A549 treated with dexamethasone at 1 μM for 4 hours (cell line): ENCODE results near the gene RPS10. TPM values are rescaled to one million over a fixed set of nuclear protein-coding genes. Genes with fewer than 3 reads are reported as not detected.

ENCODE experiments used
- total RNA-seq: library from RNA; stranded (reverse); fragments of 200-300 nt; extraction: Qiagen RNA extraction; gene quantifications from 5 replicates; pipeline ENCODE4 v1.2.3, GENCODE V29; 2022

RPS10 gene
- 1,739 to 2,114 TPM (median 1,842 TPM) in 5 replicates for total RNA-seq

DNA sequence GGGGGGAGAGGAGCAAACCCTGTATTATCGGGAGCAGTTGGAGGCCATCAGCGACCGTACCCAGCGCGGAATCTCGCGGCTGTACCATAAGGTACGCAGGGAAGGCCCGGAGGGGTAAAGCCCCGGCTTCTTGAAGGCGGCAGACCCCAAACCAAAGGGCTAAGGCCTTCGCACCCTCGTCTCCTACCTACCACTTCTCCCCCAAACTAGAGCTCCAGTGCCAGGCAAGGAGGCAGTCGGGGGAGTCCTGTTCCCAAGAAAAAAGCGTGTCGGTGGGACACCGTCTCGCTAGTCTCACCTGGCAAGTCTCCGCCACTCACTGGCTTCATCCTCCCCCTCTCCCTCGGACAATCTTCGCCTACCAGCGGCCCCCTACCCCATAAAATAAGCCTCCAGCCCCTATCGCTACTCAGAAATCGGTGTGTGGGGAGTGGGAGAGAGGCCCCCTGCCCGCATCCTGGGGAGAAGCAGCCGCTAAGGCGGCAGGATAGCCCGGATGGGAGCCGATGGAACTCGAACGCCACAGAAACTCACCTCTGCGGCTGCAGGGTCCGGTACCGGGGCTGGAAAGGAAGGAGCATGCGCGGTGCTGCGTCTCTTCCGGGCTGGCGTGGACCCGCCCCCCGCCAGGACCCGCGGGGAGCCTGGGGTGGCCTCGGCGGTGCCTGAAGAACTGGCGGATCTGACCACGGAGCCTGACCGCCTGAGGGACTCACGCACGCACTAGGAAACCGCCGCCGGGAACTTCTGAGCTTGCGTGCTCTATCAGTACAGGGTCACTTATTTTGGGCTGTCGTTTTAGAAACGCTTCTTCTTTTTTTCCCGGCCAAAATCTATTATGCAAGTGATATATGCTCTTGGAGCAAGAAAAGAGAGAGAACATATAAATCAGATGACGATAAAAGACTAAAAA, at the start of gene RPS10:
Gene RPS10 (minus strand): TSS at position 572 of the 913 bp plus-strand sequence. CDS start 848 bp downstream, outside the sequence.

GRCh38 chr6:34465531-34466241, 39.8 kb upstream of the RPS10 start, which contains the start of gene PACSIN1:
Gene PACSIN1 (plus strand): TSS chr6:34466076. CDS start chr6:34526306, 60,230 bp downstream.

GRCh38 chr6:34392497-34393190, 33.2 kb downstream of the RPS10 start, which contains the start of gene NUDT3:
Gene NUDT3 (minus strand): TSS chr6:34392669. CDS start chr6:34392362, 307 bp downstream.

Other genes with a start within 250 kb of the RPS10 start
- gene HMGA1, start 189.2 kb downstream of the RPS10 start, total RNA-seq = 388 to 628 TPM (median 525 TPM) in 5 replicates
- gene SMIM29, start 177.1 kb downstream of the RPS10 start, total RNA-seq = 16.3 to 21.8 TPM (median 21.1 TPM) in 5 replicates
- gene NUDT3, start 33.4 kb downstream of the RPS10 start, total RNA-seq = 7.1 to 8.6 TPM (median 7.8 TPM) in 5 replicates
- 0.06 to 0.11 TPM (median 0.06 TPM) in 5 replicates for gene PACSIN1, start 40.0 kb upstream of the RPS10 start, total RNA-seq
- gene SPDEF, start 130.3 kb upstream of the RPS10 start, total RNA-seq = 1.1 to 2.5 TPM (median 1.7 TPM) in 5 replicates